Endothelial cell of umbilical vein (primary cell): Measurements from ENCODE around the gene NCR2. TPM values are rescaled to one million over a fixed set of nuclear protein-coding genes. Genes with fewer than 3 reads are reported as not detected.

Source experiments
- BruUV-seq: library from RNA; stranded (reverse); fragments of 400-500 nt; replicated peaks from 2 replicates; lab custom pipeline; 2021; lab: Mats Ljungman, UMichigan
- CTCF ChIA-PET: fragments of 300-600, 350-600 bp; sonication (Branson Sonifier 250); formaldehyde crosslinking; loops from one replicate; lab custom pipeline; 2021; ENCODE audit warnings: antibody characterized with exemption, inconsistent platforms; lab: Charles Lee
- POLR2A ChIA-PET: fragments of 300-600, 350-600 bp; sonication (Branson Sonifier 250); formaldehyde crosslinking; loops from one replicate; lab custom pipeline; 2021; ENCODE audit warnings: antibody characterized with exemption, inconsistent platforms; lab: Charles Lee
- DNase-seq: peaks from one replicate; pipeline ENCODE4 v3.0.0-alpha.2; 2011; ENCODE audit warnings: low read depth, low spot score
- FAIRE-seq: peaks from 2 replicates; lab custom pipeline; 2011; peaks lifted over from hg19 to GRCh38; lab: Jason Lieb, UNC
- H2AFZ ChIP-seq: 2 replicates; pipeline ENCODE4 v1.6.0; 2012; ENCODE audit warnings: low read depth, low read length, control low read depth, inconsistent platforms
- H3K27ac ChIP-seq: 2 replicates; pipeline ENCODE4 v1.5.1; 2011; ENCODE audit warnings: low read depth, mild to moderate bottlenecking, control low read depth, low read length, moderate library complexity; ENCODE audit not compliant: insufficient read depth
- H3K27me3 ChIP-seq, 2 experiments: 2 replicates each; pipeline versions ENCODE4 v1.6.0 to v1.6.1; 2011; ENCODE audit warnings: low read length in 2 of 2, mixed read lengths in 1 of 2; ENCODE audit not compliant: control insufficient read depth in 2 of 2, insufficient read depth in 2 of 2
- H3K36me3 ChIP-seq, 2 experiments: 2 replicates in 1 of 2; 3 replicates in 1 of 2; pipeline ENCODE4 v1.5.1; 2011; ENCODE audit warnings: low read length in 2 of 2, mild to moderate bottlenecking in 1 of 2, moderate library complexity in 1 of 2; ENCODE audit not compliant: control insufficient read depth in 2 of 2, insufficient read depth in 2 of 2; ENCODE audit errors: extremely low read depth in 1 of 2
- H3K4me1 ChIP-seq: 3 replicates; pipeline ENCODE4 v1.5.1; 2011; ENCODE audit warnings: mild to moderate bottlenecking, low read length; ENCODE audit not compliant: control insufficient read depth, insufficient read depth; ENCODE audit errors: extremely low read depth
- H3K4me2 ChIP-seq: 2 replicates; pipeline ENCODE4 v1.6.1; 2011; ENCODE audit warnings: low read length, control low read depth, mixed read lengths; ENCODE audit not compliant: insufficient read depth
- H3K4me3 ChIP-seq, 3 experiments: fragments of 200-600 bp in 1 of 3; sonication (generic), shearing (Covaris generic) in 1 of 3; replicated peaks in 1 of 3; 2 replicates each; pipeline ENCODE4 v1.5.1; 2011 to 2016; ENCODE audit warnings: control low read depth in 3 of 3, low read length in 3 of 3, mild to moderate bottlenecking in 2 of 3, inconsistent platforms in 1 of 3, low read depth in 1 of 3, moderate library complexity in 1 of 3; ENCODE audit not compliant: insufficient read depth in 1 of 3
- H3K79me2 ChIP-seq: 2 replicates; pipeline ENCODE4 v1.6.0; 2012; ENCODE audit warnings: low read length, inconsistent platforms; ENCODE audit not compliant: control insufficient read depth, insufficient read depth
- H3K9ac ChIP-seq: replicated peaks from 2 replicates; pipeline ENCODE3; 2011; ENCODE audit warnings: low read length, control low read depth; ENCODE audit not compliant: insufficient read depth; ENCODE audit errors: extremely low read depth
- H3K9me1 ChIP-seq: replicated peaks from 3 replicates; pipeline ENCODE4 v1.6.0; 2011; ENCODE audit warnings: mild to moderate bottlenecking, low read length; ENCODE audit not compliant: control insufficient read depth, insufficient read depth; ENCODE audit errors: extremely low read depth
- H3K9me3 ChIP-seq: replicated peaks from 2 replicates; pipeline ENCODE4 v1.5.1; 2012; ENCODE audit warnings: low read length, inconsistent platforms; ENCODE audit not compliant: control insufficient read depth, insufficient read depth
- H4K20me1 ChIP-seq: replicated peaks from 2 replicates; pipeline ENCODE3; 2011; ENCODE audit warnings: mild to moderate bottlenecking, low read length; ENCODE audit not compliant: control insufficient read depth, insufficient read depth; ENCODE audit errors: extremely low read depth
- EZH2 ChIP-seq: IDR thresholded peaks from 2 replicates; pipeline ENCODE4 v1.6.1; 2012; ENCODE audit warnings: borderline replicate concordance, low read depth, mild to moderate bottlenecking, moderate library complexity, low read length, inconsistent platforms; ENCODE audit not compliant: severe bottlenecking
- FOS ChIP-seq: IDR thresholded peaks from 2 replicates; pipeline ENCODE4 v1.6.1; 2011; ENCODE audit warnings: mild to moderate bottlenecking, low read length, moderate library complexity, borderline replicate concordance; ENCODE audit not compliant: insufficient read depth
- MAX ChIP-seq: IDR thresholded peaks from 2 replicates; pipeline ENCODE4 v1.6.1; 2011; ENCODE audit not compliant: insufficient read depth, insufficient read length
- POLR2AphosphoS5 ChIP-seq: IDR thresholded peaks from 2 replicates; pipeline ENCODE4 v1.6.1; 2012; ENCODE audit warnings: low read depth, mild to moderate bottlenecking, control low read depth, low read length, moderate library complexity; ENCODE audit not compliant: insufficient read depth
- dilution Hi-C: fragments of 300-500 bp; cut with MboI; formaldehyde crosslinking; loops from one replicate; pipeline ENCODE4 v1.15.0; 2019; ENCODE audit warnings: low sequenced_read_pairs; ENCODE audit not compliant: extremely low pct_ligation_motif_present
- intact Hi-C: fragments of 100-400 bp; cut with micrococcal nuclease; formaldehyde crosslinking; loops from one replicate; pipeline ENCODE4 v1.10.0; 2022
- polyA plus RNA-seq, 4 experiments: library from polyadenylated mRNA; depleted of rRNA in 3 of 4; stranded (reverse) in 3 of 4; unstranded in 1 of 4; fragments of >200 nt; gene quantifications; 2 replicates each; pipeline versions ENCODE4 v1.2.1 to v1.2.3, GENCODE V29; 2011 to 2012; ENCODE audit warnings: missing spikeins in 1 of 4
- total RNA-seq: library from RNA; stranded (reverse); gene quantifications from 2 replicates; pipeline ENCODE4 v1.2.3, GENCODE V29; 2021

Gene NCR2
- total and polyA plus RNA-seq, 2 donors (not counting 3 experiments of a cell fraction or from before 2014, with no cell fraction given), result not detected

GRCh38 chr6:41347378-41348050, 12.1 kb downstream of the NCR2 start:
- Histone ChIP-seq H3K27me3 (peaks cover 0 to 5% of the 10 kb centered on the region in 2 experiments), H3K79me2 (no peaks in the 10 kb centered on the region), H3K4me3 (no peak overlapping the region), H3K9ac (no peak overlapping the region), H3K27ac (no peak overlapping the region), H4K20me1 (no peaks in the 10 kb centered on the region), H3K4me1 (no peaks in the 10 kb centered on the region), H3K36me3 (no peaks in the 10 kb centered on the region), H2AFZ (no peak overlapping the region), H3K4me2 (no peak overlapping the region), H3K9me3 (no peaks in the 10 kb centered on the region), H3K9me1 (no peaks in the 10 kb centered on the region)
- intact Hi-C loops (no loop called here), dilution Hi-C loops (no loop called here)
- no peak for TF ChIP-seq MAX
- TF ChIP-seq EZH2, result no peak
- no peak for TF ChIP-seq FOS
- TF ChIP-seq POLR2AphosphoS5, result no peak
- FAIRE-seq, result no peak
- POLR2A ChIA-PET, result interaction anchor here (0.6 kb wide), 1 partner anchor 286 kb away, joined by 8 read pairs; no protein-coding TSS in a partner anchor
- no TSS peak for BruUV-seq
- no peak for DNase-seq
- CTCF ChIA-PET, result no interaction called here

GRCh38 chr6:41348934-41349333, 13.5 kb downstream of the NCR2 start:
- Histone ChIP-seq H3K36me3 (no peaks in the 10 kb centered on the region), H3K27me3 (peaks cover 0 to 5% of the 10 kb centered on the region in 2 experiments), H3K4me3 (no peak overlapping the region), H3K27ac (no peak overlapping the region), H3K9ac (no peak overlapping the region), H4K20me1 (no peaks in the 10 kb centered on the region), H3K9me1 (no peaks in the 10 kb centered on the region), H3K79me2 (no peaks in the 10 kb centered on the region), H2AFZ (no peak overlapping the region), H3K4me2 (no peak overlapping the region), H3K4me1 (no peaks in the 10 kb centered on the region), H3K9me3 (no peaks in the 10 kb centered on the region)
- no peak for TF ChIP-seq MAX
- TF ChIP-seq POLR2AphosphoS5, result no peak
- TF ChIP-seq FOS, result no peak
- BruUV-seq, result no TSS peak
- DNase-seq (no peak), FAIRE-seq (no peak)
- intact Hi-C loops (no loop called here), dilution Hi-C loops (no loop called here)
- ChIA-PET CTCF (no interaction called here), POLR2A (no interaction called here)
